HG02885 (cell line): Measurements from ENCODE around the gene ANKDD1A.

Source experiments
- ATAC-seq: cut with Tn5 transposase; IDR thresholded peaks from one replicate; pipeline ENCODE4 v1.9.1; 2021; ENCODE audit warnings: mild to moderate bottlenecking; ENCODE audit not compliant: unreplicated experiment, poor library complexity

ANKDD1A gene

GRCh38 chr15:65006876-65007275 lies 95.2 kb downstream of the ANKDD1A start:
- ATAC-seq = no peak
